Astrocyte of the cerebellum (primary cell): Measurements from ENCODE around the gene CENPO.
A peak's percentile ranks its signal among the peaks of the same experiment; 100 is the strongest.

Experiments used
- DNase-seq: peaks from one replicate; pipeline ENCODE4 v3.0.0-alpha.2; 2011; ENCODE audit warnings: low read depth
- H3K4me3 ChIP-seq: 2 replicates; pipeline ENCODE4 v1.5.1; 2011; ENCODE audit warnings: mild to moderate bottlenecking, low read depth, low read length, moderate library complexity
- in situ Hi-C: cut with HindIII; loops from 2 replicates; pipeline ENCODE4 v1.10.0; 2017; ENCODE audit warnings: low sequenced_read_pairs
- TF ChIP-seq, protein P1 (sequence below): IDR thresholded peaks from 2 replicates; pipeline ENCODE4 v1.5.1; 2012; ENCODE audit warnings: low read length, low read depth, moderate library complexity, mild to moderate bottlenecking; ENCODE audit errors: missing control alignments

CENPO gene

DNA sequence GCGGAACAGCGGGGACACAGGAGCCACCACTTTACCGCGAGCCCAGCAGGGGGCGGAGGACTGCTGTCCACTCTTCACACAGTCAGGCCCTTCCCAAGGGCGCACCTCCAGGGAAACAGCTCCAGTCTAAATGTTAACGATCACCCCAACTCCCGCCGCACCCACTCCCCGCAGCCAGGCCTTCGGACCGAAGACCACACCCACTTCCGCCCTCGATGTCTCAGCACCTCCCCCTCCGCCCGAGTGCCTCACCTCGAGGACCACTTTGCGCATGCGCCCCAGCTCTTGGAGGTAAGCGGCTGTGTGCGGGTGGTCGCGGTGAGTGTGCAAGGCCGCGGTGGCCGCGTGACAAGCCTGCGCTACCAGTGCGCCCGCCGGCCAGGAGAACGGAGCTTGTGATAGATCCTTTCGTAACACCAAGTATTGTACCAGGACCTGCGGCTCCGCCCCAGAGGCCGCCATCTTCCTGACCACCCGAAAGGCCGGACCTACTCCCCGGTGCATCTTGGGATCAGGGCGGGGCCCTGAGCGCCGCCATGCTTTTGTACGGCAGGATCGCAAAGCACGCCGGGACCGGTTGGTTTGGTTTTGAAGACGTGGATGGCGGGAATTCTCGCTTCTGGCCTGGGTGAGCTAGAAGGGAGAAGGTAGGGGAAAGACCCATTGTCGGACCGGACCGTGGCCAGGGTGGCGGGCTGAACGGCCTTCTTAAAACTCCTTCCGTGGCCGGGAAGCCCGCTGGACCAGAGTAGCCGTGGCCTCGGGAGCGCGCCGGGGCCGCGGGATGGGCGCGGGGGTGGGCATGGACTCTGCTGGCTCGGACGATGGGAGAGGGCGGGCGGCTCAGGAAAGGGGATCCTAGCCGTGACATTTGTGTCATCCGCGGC is at the start of gene CENPO, which contains the start of gene PTRHD1:
CENPO (plus strand) TSS at position 552 of the 887 bp plus-strand sequence. CDS start 495 bp downstream, outside the sequence.
PTRHD1 (minus strand) TSS at position 518 of the 887 bp plus-strand sequence; CDS start at position 504, 14 bp downstream.
- in situ Hi-C loops: no loop called here
- TF ChIP-seq, protein P1, sequence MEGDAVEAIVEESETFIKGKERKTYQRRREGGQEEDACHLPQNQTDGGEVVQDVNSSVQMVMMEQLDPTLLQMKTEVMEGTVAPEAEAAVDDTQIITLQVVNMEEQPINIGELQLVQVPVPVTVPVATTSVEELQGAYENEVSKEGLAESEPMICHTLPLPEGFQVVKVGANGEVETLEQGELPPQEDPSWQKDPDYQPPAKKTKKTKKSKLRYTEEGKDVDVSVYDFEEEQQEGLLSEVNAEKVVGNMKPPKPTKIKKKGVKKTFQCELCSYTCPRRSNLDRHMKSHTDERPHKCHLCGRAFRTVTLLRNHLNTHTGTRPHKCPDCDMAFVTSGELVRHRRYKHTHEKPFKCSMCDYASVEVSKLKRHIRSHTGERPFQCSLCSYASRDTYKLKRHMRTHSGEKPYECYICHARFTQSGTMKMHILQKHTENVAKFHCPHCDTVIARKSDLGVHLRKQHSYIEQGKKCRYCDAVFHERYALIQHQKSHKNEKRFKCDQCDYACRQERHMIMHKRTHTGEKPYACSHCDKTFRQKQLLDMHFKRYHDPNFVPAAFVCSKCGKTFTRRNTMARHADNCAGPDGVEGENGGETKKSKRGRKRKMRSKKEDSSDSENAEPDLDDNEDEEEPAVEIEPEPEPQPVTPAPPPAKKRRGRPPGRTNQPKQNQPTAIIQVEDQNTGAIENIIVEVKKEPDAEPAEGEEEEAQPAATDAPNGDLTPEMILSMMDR: peak; percentile 48
- DNase-seq: peak; percentile 93
- peak within 1 kb of the TSS; percentile 88 for H3K4me3 ChIP-seq

- H3K4me3 ChIP-seq: no peak overlapping the region
- in situ Hi-C loops: no loop called here
- DNase-seq: no peak
- TF ChIP-seq, protein P1: no peak
Observed at GRCh38 chr2:24743924-24744323, 49.3 kb upstream of the CENPO start.

- no peak for DNase-seq
- in situ Hi-C loops: no loop called here
- TF ChIP-seq, protein P1: no peak
- no peak overlapping the region for H3K4me3 ChIP-seq
Observed at GRCh38 chr2:24744356-24744755, 48.9 kb upstream of the CENPO start.

DNA sequence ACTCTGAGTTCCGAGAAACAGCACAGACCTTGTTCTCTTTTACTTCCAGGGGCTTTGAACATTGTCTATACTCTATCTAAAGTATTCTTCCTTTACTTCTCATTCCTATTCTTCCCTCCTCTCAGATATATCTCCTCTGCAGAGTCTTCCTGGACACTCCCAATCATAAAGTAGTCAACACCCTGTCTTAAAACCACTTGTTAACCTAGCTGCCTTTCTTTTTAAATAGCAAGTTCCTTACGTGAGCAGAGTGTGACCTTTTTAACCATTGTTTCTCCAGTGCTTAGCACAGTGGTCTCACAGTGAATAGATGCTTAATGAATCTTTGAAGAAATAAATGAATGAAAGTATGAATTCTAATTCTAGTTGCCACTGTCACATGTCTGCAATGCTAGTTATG is 47.4 kb upstream of the CENPO start:
- DNase-seq: no peak
- TF ChIP-seq, protein P1: no peak
- in situ Hi-C loops: no loop called here
- H3K4me3 ChIP-seq: no peak overlapping the region

DNA sequence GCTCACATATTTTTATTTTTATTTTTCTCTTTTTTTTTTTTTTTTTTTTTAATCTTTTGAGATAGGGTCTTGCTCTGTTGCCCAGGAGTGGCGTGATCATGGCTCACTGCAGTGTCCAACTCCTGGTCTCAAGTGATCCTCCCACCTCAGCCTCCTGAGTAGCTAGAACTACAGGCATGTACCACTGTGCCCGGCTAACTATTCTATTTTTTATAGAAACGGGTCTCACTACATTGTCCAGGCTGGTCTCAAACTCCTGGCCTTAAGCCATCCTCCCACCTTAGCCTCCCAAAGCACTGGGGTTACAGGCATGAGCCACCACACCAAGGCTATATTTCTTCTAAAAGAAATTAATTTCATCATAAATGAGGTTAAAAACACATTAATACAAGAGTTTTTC is 45.9 kb upstream of the CENPO start:
- in situ Hi-C loops: no loop called here
- no peak for DNase-seq
- TF ChIP-seq, protein P1: no peak
- H3K4me3 ChIP-seq: no peak overlapping the region

DNA sequence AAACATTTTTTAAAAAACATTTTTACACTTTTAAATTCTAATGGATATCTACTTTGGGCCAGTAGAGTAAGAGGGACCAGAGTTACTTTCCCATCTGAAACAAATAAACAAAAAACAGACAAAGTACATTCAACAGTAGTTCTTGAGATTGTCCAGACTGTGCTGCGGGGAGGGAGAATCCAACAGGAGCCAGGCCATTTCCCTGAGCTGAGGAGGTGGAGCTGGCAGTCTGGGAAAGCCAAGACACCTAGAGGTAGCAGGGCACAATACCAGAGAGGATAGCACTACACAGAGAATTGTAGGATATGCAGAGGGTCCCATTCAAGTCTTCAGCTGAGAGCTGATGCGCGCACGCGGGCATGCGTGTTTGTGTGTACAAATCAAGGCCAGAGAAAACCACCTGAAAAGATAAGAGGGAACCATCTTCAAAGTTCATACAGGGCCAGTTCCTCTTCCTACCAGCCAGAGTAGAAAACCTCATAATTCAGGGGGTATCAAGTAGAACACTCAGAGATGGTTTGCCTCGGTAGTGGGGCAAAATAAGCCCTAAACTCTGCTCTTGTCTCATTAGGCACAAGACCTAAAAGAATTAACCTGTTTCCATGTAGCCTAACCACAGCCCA is 44.0 kb upstream of the CENPO start:
- TF ChIP-seq, protein P1: no peak
- no peak for DNase-seq
- H3K4me3 ChIP-seq: no peak overlapping the region
- in situ Hi-C loops: no loop called here
